GM18505 (cell line): Measurements from ENCODE around the gene TLK1.

Experiments
- ATAC-seq: cut with Tn5 transposase; IDR thresholded peaks from one replicate; pipeline ENCODE4 v1.9.1; 2021; ENCODE audit not compliant: unreplicated experiment
- POLR2A ChIP-seq: IDR thresholded peaks from 4 replicates; pipeline ENCODE4 v1.6.1; 2011; ENCODE audit warnings: borderline replicate concordance; ENCODE audit not compliant: insufficient read depth, insufficient read length; ENCODE audit errors: extremely low read depth

The TLK1 gene

GRCh38 chr2:171009386-171009785, 151.3 kb downstream of the TLK1 start:
- ATAC-seq = no peak
- TF ChIP-seq POLR2A = no peak

DNA sequence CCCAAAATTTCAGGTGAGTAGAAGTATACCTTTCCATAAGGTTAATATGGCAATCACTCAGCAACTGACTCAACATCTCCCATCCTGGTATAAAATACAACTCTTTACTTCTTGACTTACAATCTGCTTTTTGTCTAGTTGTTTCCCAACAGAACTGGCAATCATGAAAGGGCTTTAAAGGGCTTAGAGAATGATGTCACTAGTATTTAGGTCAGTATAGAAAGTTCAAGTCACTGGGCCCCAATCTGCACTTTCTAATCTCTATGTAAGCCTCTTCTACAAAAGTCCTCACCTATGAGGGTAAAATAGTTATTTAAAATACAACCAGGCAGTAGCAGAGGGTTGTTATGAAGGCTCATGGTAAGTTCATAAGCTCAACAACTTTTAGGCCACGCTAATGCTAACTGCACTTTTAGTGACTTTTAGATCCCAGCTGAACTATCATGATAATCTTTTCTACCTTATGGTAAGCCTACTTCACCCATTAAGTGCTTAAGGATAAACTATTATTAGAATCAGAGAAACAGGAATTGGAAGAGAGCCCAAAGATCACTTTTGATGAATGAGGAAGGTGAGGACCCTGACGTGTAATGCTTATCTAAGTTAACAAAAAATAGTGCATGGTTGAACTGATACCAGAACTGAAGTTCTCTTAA, 152.0 kb downstream of the TLK1 start:
- TF ChIP-seq POLR2A = no peak
- ATAC-seq = no peak

GRCh38 chr2:171004833-171005232, 155.9 kb downstream of the TLK1 start:
- TF ChIP-seq POLR2A = no peak
- no peak for ATAC-seq

GRCh38 chr2:171004363-171004762, 156.3 kb downstream of the TLK1 start:
- TF ChIP-seq POLR2A = no peak
- no peak for ATAC-seq

GRCh38 chr2:170999654-171000053, 161.0 kb downstream of the TLK1 start:
- no peak for TF ChIP-seq POLR2A

DNA sequence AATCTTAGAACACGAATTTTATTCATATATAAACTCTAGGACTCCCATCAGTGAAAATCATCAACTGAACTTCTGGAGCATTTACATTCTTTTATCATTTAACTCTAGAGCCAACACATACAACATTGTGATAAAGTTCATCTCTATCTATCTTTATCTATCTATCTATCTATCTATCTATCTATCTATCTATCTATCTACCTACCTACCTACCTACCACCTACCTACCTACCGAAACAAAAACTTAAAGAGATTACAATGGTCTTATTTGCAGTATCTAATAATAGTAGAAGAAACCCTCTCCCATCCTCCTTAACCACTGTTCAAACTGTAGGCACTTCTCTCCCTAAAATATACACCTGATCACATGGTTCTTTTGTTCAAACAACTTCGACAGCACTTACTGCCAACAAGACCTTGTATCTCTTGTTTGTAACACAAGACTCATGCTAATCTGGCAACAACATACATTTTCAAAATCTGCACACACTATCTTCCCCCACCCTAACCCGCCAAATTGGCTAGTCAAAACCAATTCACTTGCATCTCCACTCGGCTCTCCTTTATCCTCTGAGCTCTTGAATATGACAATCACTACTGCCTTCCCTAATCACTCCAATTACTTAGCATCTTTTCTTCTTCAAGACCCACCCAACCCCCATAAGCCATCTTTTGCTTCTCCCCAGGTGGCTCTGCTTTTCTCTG, 162.6 kb downstream of the TLK1 start:
- TF ChIP-seq POLR2A = no peak
- no peak for ATAC-seq

More at GRCh38 chr2:170999654-171000053, 161.0 kb downstream of the TLK1 start:
- no peak for ATAC-seq

- ATAC-seq = no peak
- TF ChIP-seq POLR2A = no peak
These were observed 164.4 kb downstream of the TLK1 start for GRCh38 chr2:170996316-170996715.

DNA sequence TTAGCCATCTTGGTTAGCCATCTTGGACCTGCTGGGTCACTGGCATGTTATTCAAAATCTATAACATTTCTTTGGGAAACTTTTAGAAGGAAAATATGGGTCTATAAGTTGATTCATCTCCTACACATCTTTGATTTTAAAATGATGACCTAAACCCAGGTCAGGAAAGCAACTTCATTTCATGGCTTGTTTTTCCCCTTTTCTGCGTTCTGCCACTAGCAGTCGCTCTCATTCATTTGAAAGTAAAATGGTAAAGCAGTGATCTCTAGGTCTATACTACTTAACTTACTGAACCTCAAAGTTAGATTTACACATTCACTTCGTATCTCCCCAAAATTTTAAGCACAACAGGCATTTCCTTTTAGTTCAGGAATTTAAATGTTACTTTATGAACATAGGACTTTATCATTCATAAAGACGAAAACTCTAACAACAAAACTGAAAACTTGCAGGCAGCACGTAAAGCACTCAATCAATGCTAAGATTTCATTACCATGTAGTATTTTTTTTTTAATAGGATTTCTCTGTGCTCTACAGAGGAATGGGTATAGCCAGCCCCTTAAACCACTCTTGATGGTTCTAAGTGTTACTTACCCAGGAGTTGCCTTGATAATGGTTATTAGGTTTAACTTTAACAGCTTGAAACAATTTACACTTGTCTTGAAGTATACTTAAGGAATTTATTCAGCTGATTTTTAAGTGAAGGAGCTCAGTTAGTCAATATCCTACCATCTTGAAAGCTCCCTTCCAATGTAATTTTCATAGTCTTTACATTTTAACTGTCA, 169.1 kb downstream of the TLK1 start:
- ATAC-seq = no peak
- TF ChIP-seq POLR2A = no peak

GRCh38 chr2:170986566-170987258, 174.0 kb downstream of the TLK1 start:
- ATAC-seq = no peak
- TF ChIP-seq POLR2A = peak; percentile 12

DNA sequence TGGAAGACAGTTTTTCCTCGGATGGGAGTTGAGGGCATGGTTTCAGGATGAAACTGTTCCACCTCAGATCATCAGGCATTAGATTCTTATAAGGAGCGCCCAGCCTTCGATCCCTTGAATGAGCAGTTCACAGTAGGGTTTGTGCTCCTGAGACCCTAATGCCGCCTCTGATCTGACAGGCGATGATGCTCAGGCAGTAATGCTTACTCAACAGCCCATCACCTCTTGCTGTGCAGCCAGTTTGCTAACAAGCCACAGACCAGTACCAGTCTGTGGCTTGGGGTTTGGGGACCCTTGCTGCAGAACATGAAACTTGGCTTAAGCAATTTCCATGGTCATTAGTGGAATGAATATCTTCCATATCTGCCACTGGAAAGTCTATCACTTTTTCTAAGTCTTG, 175.3 kb downstream of the TLK1 start:
- TF ChIP-seq POLR2A = peak; percentile 18
- no peak for ATAC-seq

DNA sequence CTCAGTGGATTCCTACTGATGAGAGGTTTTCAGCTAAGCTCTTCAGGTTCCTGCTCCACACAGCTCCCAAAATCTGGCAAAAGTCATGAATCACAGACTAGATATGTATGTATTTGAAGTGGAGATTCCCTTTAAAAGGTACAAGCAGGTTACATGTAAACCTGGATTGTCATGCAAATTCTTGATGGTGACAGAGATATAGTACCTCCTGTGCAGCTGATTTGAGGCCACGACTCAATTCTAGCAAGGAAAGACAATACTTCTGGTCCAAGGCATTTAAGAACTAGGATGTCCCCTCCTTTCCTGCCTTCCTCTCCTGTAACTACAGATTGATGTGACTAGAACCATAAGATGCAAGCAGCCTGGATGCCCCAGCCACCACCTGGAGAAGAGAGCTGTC, 176.6 kb downstream of the TLK1 start:
- no peak for ATAC-seq
- TF ChIP-seq POLR2A = no peak

GRCh38 chr2:170975943-170976270, 184.8 kb downstream of the TLK1 start:
- ATAC-seq = no peak
- no peak for TF ChIP-seq POLR2A

- no peak for ATAC-seq
- TF ChIP-seq POLR2A = no peak
These were observed 185.4 kb downstream of the TLK1 start for GRCh38 chr2:170975127-170975942.

GRCh38 chr2:170974304-170974993, 186.2 kb downstream of the TLK1 start:
- no peak for TF ChIP-seq POLR2A
- ATAC-seq = no peak
